HG03135 (cell line): ENCODE measurements around the gene SPRING1.
"Not testable (repeated sequence)": the region's sequence is repeated elsewhere in the genome, so short reads cannot be mapped to it uniquely, and the experiment has no call there.

Experiments
- ATAC-seq: cut with Tn5 transposase; IDR thresholded peaks from one replicate; pipeline ENCODE4 v1.9.1; 2021; ENCODE audit warnings: mild to moderate bottlenecking, moderate library complexity; ENCODE audit not compliant: unreplicated experiment

SPRING1 gene

GRCh38 chr12:116742787-116743186, 4.9 kb upstream of the SPRING1 start:
- not testable (repeated sequence) for ATAC-seq

- no peak for ATAC-seq
These were observed 1.6 kb upstream of the SPRING1 start for GRCh38 chr12:116739381-116739887.

GRCh38 chr12:116736962-116737773, 701 bp downstream of the SPRING1 start:
- no peak for ATAC-seq

GRCh38 chr12:116735951-116736599, 1.8 kb downstream of the SPRING1 start:
- ATAC-seq: no peak

GRCh38 chr12:116735084-116735483, 2.8 kb downstream of the SPRING1 start:
- ATAC-seq: no peak

- ATAC-seq: no peak
These were observed 3.6 kb downstream of the SPRING1 start for GRCh38 chr12:116734156-116734768.

GRCh38 chr12:116731801-116732200, 6.1 kb downstream of the SPRING1 start:
- ATAC-seq: no peak

GRCh38 chr12:116727891-116728290, 10.0 kb downstream of the SPRING1 start:
- no peak for ATAC-seq

GRCh38 chr12:116727261-116727660, 10.6 kb downstream of the SPRING1 start:
- no peak for ATAC-seq

- no peak for ATAC-seq
These were observed 11.2 kb downstream of the SPRING1 start for GRCh38 chr12:116726694-116727093.

- no peak for ATAC-seq
These were observed 15.6 kb downstream of the SPRING1 start for GRCh38 chr12:116722245-116722644.

GRCh38 chr12:116719731-116720528, 17.9 kb downstream of the SPRING1 start:
- ATAC-seq: no peak

GRCh38 chr12:116718655-116719454, 19.0 kb downstream of the SPRING1 start:
- no peak for ATAC-seq

- no peak for ATAC-seq
These were observed 20.1 kb downstream of the SPRING1 start for GRCh38 chr12:116717466-116718437.

GRCh38 chr12:116714175-116714574, 23.7 kb downstream of the SPRING1 start:
- no peak for ATAC-seq

- no peak for ATAC-seq
These were observed 24.3 kb downstream of the SPRING1 start for GRCh38 chr12:116713527-116713926.

- ATAC-seq: no peak
These were observed 25.2 kb downstream of the SPRING1 start for GRCh38 chr12:116712458-116713303.
